Mesenchymal stem cell (in vitro differentiated cells and primary cell): ENCODE measurements around the gene RPL27.

Source experiments
- DNase-seq: peaks from one replicate; pipeline ENCODE4 v3.0.0-alpha.2; 2013
- H2AFZ ChIP-seq: one replicate; pipeline ENCODE4 v1.6.1; 2013; ENCODE audit warnings: low read depth, mild to moderate bottlenecking, control low read depth, inconsistent platforms, low read length, moderate library complexity
- H2AK5ac ChIP-seq: 2 replicates; pipeline ENCODE4 v1.6.1; 2013; ENCODE audit warnings: low read length, moderate library complexity, mild to moderate bottlenecking, inconsistent platforms; ENCODE audit not compliant: severe bottlenecking
- H2BK120ac ChIP-seq: one replicate; pipeline ENCODE4 v1.6.1; 2013; ENCODE audit warnings: low read depth, mild to moderate bottlenecking, inconsistent platforms, low read length, moderate library complexity
- H2BK12ac ChIP-seq, 2 experiments: one replicate each; pipeline ENCODE4 v1.6.1; 2013; ENCODE audit warnings: inconsistent platforms in 2 of 2, low read length in 2 of 2, mild to moderate bottlenecking in 2 of 2, moderate library complexity in 2 of 2, control low read depth in 1 of 2
- H2BK15ac ChIP-seq: one replicate; pipeline ENCODE4 v1.6.1; 2013; ENCODE audit warnings: mild to moderate bottlenecking, low read depth, inconsistent platforms; ENCODE audit not compliant: poor library complexity, severe bottlenecking
- H2BK5ac ChIP-seq: 2 replicates; pipeline ENCODE4 v1.6.1; 2013; ENCODE audit warnings: low read depth, mild to moderate bottlenecking, low read length, control low read depth, inconsistent platforms; ENCODE audit not compliant: poor library complexity, severe bottlenecking
- H3K14ac ChIP-seq, 2 experiments: one replicate each; pipeline ENCODE4 v1.6.1; 2013; ENCODE audit warnings: inconsistent platforms in 2 of 2, low read length in 2 of 2, control low read depth in 1 of 2, mild to moderate bottlenecking in 1 of 2, moderate library complexity in 1 of 2
- H3K18ac ChIP-seq, 2 experiments: one replicate each; pipeline ENCODE4 v1.6.1; 2013; ENCODE audit warnings: inconsistent platforms in 2 of 2, low read length in 2 of 2, control low read depth in 1 of 2, low read depth in 1 of 2, mild to moderate bottlenecking in 1 of 2
- H3K23ac ChIP-seq, 2 experiments: one replicate each; pipeline ENCODE4 v1.6.1; 2013; ENCODE audit warnings: inconsistent platforms in 2 of 2, low read length in 2 of 2, mild to moderate bottlenecking in 2 of 2, moderate library complexity in 2 of 2, control low read depth in 1 of 2
- H3K27ac ChIP-seq: 2 replicates; pipeline ENCODE4 v1.5.1; 2013; ENCODE audit warnings: mild to moderate bottlenecking, moderate library complexity, low read length, control low read depth, inconsistent platforms; ENCODE audit not compliant: poor library complexity, severe bottlenecking
- H3K27me3 ChIP-seq, 2 experiments: 2 replicates each; pipeline versions ENCODE4 v1.6.1 to v1.7.0; 2013; ENCODE audit warnings: low read length in 2 of 2, mild to moderate bottlenecking in 2 of 2, moderate library complexity in 2 of 2, control low read depth in 1 of 2, inconsistent platforms in 1 of 2; ENCODE audit not compliant: control insufficient read depth in 1 of 2, insufficient read depth in 1 of 2
- H3K36me3 ChIP-seq, 2 experiments: 2 replicates each; pipeline versions ENCODE4 v1.6.1 to v1.7.0; 2013; ENCODE audit warnings: low read length in 2 of 2, control low read depth in 1 of 2, inconsistent platforms in 1 of 2, low read depth in 1 of 2, mild to moderate bottlenecking in 1 of 2; ENCODE audit not compliant: insufficient read depth in 2 of 2, control insufficient read depth in 1 of 2
- H3K4ac ChIP-seq, 2 experiments: one replicate each; pipeline ENCODE4 v1.6.1; 2013; ENCODE audit warnings: inconsistent platforms in 2 of 2, low read length in 2 of 2, mild to moderate bottlenecking in 2 of 2, moderate library complexity in 2 of 2, control low read depth in 1 of 2, low read depth in 1 of 2
- H3K4me1 ChIP-seq: 2 replicates; pipeline ENCODE4 v1.6.1; 2013; ENCODE audit warnings: low read depth, low read length, control low read depth; ENCODE audit not compliant: control insufficient read depth, insufficient read depth
- H3K4me2 ChIP-seq: 2 replicates; pipeline ENCODE4 v1.6.1; 2013; ENCODE audit warnings: low read length, mild to moderate bottlenecking, inconsistent platforms; ENCODE audit not compliant: poor library complexity, severe bottlenecking
- H3K4me3 ChIP-seq, 2 experiments: 2 replicates each; pipeline versions ENCODE4 v1.5.1 to v1.7.0; 2013; ENCODE audit warnings: low read length in 2 of 2, mild to moderate bottlenecking in 2 of 2, control low read depth in 1 of 2, low read depth in 1 of 2; ENCODE audit not compliant: insufficient read depth in 1 of 2
- H3K79me1 ChIP-seq: replicated peaks from 2 replicates; pipeline ENCODE4 v1.6.1; 2013; ENCODE audit warnings: mild to moderate bottlenecking, control low read depth, low read length, inconsistent platforms; ENCODE audit not compliant: poor library complexity, severe bottlenecking
- H3K9ac ChIP-seq: 2 replicates; pipeline ENCODE4 v1.7.0; 2013; ENCODE audit warnings: mild to moderate bottlenecking, low read length, moderate library complexity
- H3K9me3 ChIP-seq: 2 replicates; pipeline ENCODE4 v1.7.0; 2013; ENCODE audit warnings: mild to moderate bottlenecking, low read length; ENCODE audit not compliant: control insufficient read depth
- H4K8ac ChIP-seq: one replicate; pipeline ENCODE4 v1.6.1; 2013; ENCODE audit warnings: inconsistent platforms, mild to moderate bottlenecking, low read length, moderate library complexity
- H4K91ac ChIP-seq: one replicate; pipeline ENCODE4 v1.6.1; 2013; ENCODE audit warnings: mild to moderate bottlenecking, low read length, inconsistent platforms
- WGBS: methylation state at CpG from one replicate; pipeline ENCODE4 v1.1.7; 2013; ENCODE audit warnings: mixed read lengths; 5-methylcytosine and 5-hydroxymethylcytosine counted together

Gene RPL27

DNA sequence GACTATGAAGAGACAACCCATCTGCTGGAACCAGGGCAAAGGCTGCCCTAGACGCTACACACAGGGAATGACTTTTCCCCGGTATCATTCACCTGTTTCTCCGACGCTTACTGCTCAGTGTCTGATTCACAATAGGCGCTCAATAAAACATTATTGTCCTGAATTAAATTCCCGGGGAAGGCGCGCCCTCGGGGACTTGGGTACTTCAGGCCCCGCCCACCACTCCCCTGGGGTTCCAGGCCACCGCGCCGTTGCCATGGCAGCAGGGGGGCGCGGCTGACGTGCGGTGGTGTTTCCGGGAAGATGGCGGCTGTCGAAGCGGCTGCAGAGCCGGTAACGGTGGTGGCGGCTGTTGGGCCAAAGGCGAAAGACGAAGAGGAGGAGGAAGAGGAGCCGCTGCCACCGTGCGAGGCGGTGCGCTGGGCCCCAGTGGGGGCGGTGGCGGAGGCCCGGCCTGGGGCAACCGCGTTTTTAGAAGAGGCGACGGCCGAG is 17.9 kb upstream of the RPL27 start, which contains the start of gene RUNDC1:
Gene RUNDC1, plus strand, starts transcription at position 292 of the 492 bp plus-strand sequence. Its CDS starts 12 bp downstream, at position 304.
- Histone ChIP-seq H3K9me3 (no peaks in the 10 kb centered on the region), H3K79me1 (peaks cover 2% of the 10 kb centered on the region), H3K14ac (peak within 1 kb of the TSS in 1 of 2 experiments; percentile 92), H3K27ac (peak within 1 kb of the TSS; percentile 55), H3K27me3 (no peaks in the 10 kb centered on the region), H4K8ac (peak within 1 kb of the TSS; percentile 86), H3K36me3 (peaks cover 3% of the 10 kb centered on the region in 2 experiments), H2BK15ac (peak within 1 kb of the TSS; percentile 91), H3K9ac (peak within 1 kb of the TSS; percentile 80), H3K4me3 (peak within 1 kb of the TSS; percentile 91 to 97), H4K91ac (peak within 1 kb of the TSS; percentile 43), H3K23ac (peak within 1 kb of the TSS; percentile 37 to 94), H2BK120ac (peak within 1 kb of the TSS; percentile 78), H2BK12ac (peak within 1 kb of the TSS in 1 of 2 experiments; percentile 49), H2AFZ (peak within 1 kb of the TSS; percentile 93), H2AK5ac (no peak within 1 kb of the TSS), H2BK5ac (peak within 1 kb of the TSS; percentile 71), H3K4ac (peak within 1 kb of the TSS; percentile 93 to 95), H3K4me2 (peak within 1 kb of the TSS; percentile 81), H3K18ac (peak within 1 kb of the TSS; percentile 65 to 90), H3K4me1 (peaks cover 10% of the 10 kb centered on the region)
- WGBS = 0% methylated on average over 24 of the region's 39 CpGs
- DNase-seq = peak; percentile 90

GRCh38 chr17:42980766-42981397 is 17.3 kb upstream of the RPL27 start:
- Histone ChIP-seq H3K4ac (peak overlapping the region; percentile 93 to 95), H4K8ac (peak overlapping the region; percentile 86), H3K23ac (peak overlapping the region; percentile 29 to 37), H3K4me3 (peak overlapping the region; percentile 91 to 97), H2BK5ac (peak overlapping the region; percentile 71), H2BK12ac (peak overlapping the region in 1 of 2 experiments; percentile 49), H2BK120ac (peak overlapping the region; percentile 78), H3K36me3 (peaks cover 3% of the 10 kb centered on the region in 2 experiments), H3K9me3 (no peaks in the 10 kb centered on the region), H3K79me1 (peaks cover 4% of the 10 kb centered on the region), H2AFZ (peak overlapping the region; percentile 93), H3K27me3 (no peaks in the 10 kb centered on the region), H3K27ac (no peak overlapping the region), H4K91ac (peak overlapping the region; percentile 43), H3K18ac (peak overlapping the region; percentile 65 to 90), H3K4me1 (peaks cover 10% of the 10 kb centered on the region), H2AK5ac (no peak overlapping the region), H2BK15ac (peak overlapping the region; percentile 91), H3K4me2 (peak overlapping the region; percentile 81), H3K9ac (peak overlapping the region; percentile 80), H3K14ac (peak overlapping the region in 1 of 2 experiments; percentile 92)
- DNase-seq = peak; percentile 68
- WGBS = under 1% methylated on average over 65 of the region's 67 CpGs

GRCh38 chr17:42982266-42982665 is 16.0 kb upstream of the RPL27 start:
- H3K27me3 ChIP-seq = no peaks in the 10 kb centered on the region
- no peak overlapping the region for H3K18ac ChIP-seq
- no peak for DNase-seq
- no peak overlapping the region for H3K4ac ChIP-seq
- peaks cover 8 to 9% of the 10 kb centered on the region in 2 experiments for H3K36me3 ChIP-seq
- H3K4me2 ChIP-seq = no peak overlapping the region
- no peak overlapping the region for H2BK15ac ChIP-seq
- no peak overlapping the region for H2BK120ac ChIP-seq
- no peak overlapping the region for H2BK5ac ChIP-seq
- no peaks in the 10 kb centered on the region for H3K9me3 ChIP-seq
- H2AFZ ChIP-seq = no peak overlapping the region
- H3K79me1 ChIP-seq = peaks cover 12% of the 10 kb centered on the region
- no peak overlapping the region for H3K14ac ChIP-seq
- no peak overlapping the region for H4K91ac ChIP-seq
- no peak overlapping the region for H4K8ac ChIP-seq
- H3K23ac ChIP-seq = no peak overlapping the region
- no peak overlapping the region for H2BK12ac ChIP-seq
- no peak overlapping the region for H3K4me3 ChIP-seq
- H3K4me1 ChIP-seq = peaks cover 10% of the 10 kb centered on the region
- H2AK5ac ChIP-seq = no peak overlapping the region
- H3K27ac ChIP-seq = no peak overlapping the region
- no peak overlapping the region for H3K9ac ChIP-seq

DNA sequence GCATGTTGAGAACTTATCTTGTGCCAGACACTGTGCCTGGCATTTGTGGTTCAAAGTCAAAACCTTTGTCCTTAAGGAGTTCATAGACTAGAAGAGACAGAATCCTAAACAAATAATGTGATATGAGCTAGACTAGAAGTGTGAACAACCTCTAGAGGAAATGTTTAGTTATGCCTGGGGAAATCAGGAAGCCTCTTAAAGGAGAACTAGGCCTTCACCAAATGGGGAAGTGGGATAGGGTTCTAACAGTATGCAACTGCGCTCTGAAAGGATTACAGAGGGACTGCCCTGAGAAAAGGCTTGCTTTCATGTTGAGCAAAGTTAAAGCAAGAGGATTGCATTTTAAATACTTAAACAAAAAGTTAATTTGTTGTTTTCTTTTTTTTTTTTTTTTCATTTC is 13.0 kb upstream of the RPL27 start:
- Histone ChIP-seq H3K9me3 (no peaks in the 10 kb centered on the region), H2AFZ (no peak overlapping the region), H3K4me2 (no peak overlapping the region), H3K27ac (no peak overlapping the region), H3K27me3 (no peaks in the 10 kb centered on the region), H2AK5ac (no peak overlapping the region), H3K79me1 (peaks cover 14% of the 10 kb centered on the region), H4K91ac (no peak overlapping the region), H3K14ac (no peak overlapping the region), H3K23ac (no peak overlapping the region), H3K36me3 (peaks cover 26 to 35% of the 10 kb centered on the region in 2 experiments), H3K4me1 (peaks cover 4% of the 10 kb centered on the region), H3K4ac (no peak overlapping the region), H4K8ac (no peak overlapping the region), H3K4me3 (no peak overlapping the region), H2BK12ac (no peak overlapping the region), H3K9ac (no peak overlapping the region), H3K18ac (no peak overlapping the region), H2BK15ac (no peak overlapping the region), H2BK120ac (no peak overlapping the region), H2BK5ac (no peak overlapping the region)
- no peak for DNase-seq
- no CpG with 5 or more reads among the region's 1 CpG for WGBS
